Measurements from ENCODE around the gene USP6NL. TPM values are rescaled to one million over a fixed set of nuclear protein-coding genes. Genes with fewer than 3 reads are reported as not detected.

USP6NL gene
- total RNA-seq, 1 donor = 14.7 TPM

DNA sequence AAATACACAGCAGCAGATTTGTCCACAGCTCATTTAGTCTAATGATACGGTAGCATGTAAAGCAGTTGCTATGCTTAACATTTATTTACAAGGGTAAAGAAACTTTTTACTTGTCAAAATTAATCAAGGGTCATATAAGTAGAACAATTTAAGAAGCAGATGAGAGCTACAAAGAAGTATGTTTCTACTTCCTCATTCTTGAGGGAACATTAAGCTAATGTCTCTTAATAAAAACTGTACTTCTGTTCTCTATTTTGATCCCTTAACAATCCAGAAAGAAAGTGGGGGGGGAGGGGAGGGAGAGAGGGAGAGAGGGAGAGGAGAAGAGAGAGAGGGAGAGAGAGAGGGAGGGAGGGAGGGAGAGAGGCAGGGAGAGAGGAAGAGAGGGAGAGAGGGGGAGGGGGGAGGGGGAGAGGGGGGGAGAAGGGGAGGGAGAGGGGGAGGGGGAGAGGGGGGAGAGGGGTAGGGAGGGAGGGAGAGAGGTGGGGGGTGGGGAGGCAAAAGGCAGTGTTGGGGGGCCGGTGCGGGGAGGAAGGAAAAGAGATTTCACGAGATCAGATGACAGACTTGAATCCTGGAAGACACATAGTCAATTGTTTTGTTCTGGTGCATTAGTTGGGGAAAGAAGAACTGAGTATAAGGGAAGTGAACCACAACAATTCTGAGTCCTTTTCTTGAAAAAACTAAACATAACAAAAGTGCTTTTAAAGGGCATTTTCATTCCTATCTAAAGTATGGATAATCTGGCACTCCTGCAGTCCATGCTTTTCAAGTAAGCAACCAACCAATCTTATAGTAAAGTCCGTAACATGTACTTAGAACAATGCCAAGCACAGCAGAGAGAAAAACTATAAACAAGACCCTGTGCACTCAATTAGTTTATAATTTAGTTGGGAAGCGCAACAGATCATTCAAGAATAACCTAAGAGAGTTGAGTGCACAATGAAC is 128.0 kb downstream of the USP6NL start:
- Histone ChIP-seq H3K4me3 (ENCODE audit: low read length) (no peak overlapping the region), H3K27me3 (ENCODE audit: insufficient read depth, low read length) (no peaks in the 10 kb centered on the region), H3K4me1 (ENCODE audit: insufficient read depth, low read length) (peaks cover 4% of the 10 kb centered on the region), H3K9me3 (ENCODE audit: low read depth, low read length) (no peaks in the 10 kb centered on the region)

DNA sequence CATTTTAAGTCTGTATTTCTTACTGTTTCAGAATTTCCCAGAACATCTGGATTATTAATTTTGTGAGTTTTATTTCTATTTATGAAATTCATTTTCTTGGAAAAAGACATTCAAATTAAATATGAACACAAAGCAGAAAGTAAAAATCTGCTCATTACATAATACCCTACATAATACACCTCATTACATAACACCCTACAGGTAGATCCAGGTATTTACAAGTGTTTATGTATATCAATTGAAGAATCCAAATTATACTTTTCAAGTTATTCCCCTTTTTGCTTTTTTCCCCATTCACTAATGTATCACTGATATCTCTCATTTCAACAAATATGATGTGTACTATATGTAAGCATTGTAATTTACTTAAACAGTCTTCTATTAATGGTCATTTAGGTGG is 129.1 kb downstream of the USP6NL start:
- Histone ChIP-seq H3K9me3 (ENCODE audit: low read depth, low read length) (no peaks in the 10 kb centered on the region), H3K4me1 (ENCODE audit: insufficient read depth, low read length) (peaks cover 4% of the 10 kb centered on the region), H3K4me3 (ENCODE audit: low read length) (no peak overlapping the region), H3K27me3 (ENCODE audit: insufficient read depth, low read length) (no peaks in the 10 kb centered on the region)

DNA sequence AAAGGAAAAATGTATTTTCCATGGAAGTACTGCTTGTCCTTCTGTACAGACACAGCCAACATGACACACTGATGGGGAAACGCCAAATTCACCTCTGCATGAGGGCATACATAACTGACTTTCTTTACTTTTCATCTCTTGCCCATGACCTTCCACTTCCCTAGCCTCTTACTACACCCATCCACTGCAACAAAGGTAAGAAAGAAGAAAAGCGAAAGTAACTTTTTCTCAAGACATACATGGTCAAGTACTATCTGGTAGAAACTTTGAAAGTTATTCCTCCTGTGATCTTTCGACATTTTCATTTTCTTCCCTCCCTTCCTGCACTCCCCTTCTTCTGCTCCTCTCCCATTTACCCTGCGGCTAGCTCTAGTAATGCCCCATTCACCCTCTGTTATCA is 130.8 kb downstream of the USP6NL start:
- H3K4me3 ChIP-seq (ENCODE audit: low read length) = no peak overlapping the region
- peaks cover 4% of the 10 kb centered on the region for H3K4me1 ChIP-seq (ENCODE audit: insufficient read depth, low read length)
- H3K9me3 ChIP-seq (ENCODE audit: low read depth, low read length) = no peaks in the 10 kb centered on the region
- no peaks in the 10 kb centered on the region for H3K27me3 ChIP-seq (ENCODE audit: insufficient read depth, low read length)

DNA sequence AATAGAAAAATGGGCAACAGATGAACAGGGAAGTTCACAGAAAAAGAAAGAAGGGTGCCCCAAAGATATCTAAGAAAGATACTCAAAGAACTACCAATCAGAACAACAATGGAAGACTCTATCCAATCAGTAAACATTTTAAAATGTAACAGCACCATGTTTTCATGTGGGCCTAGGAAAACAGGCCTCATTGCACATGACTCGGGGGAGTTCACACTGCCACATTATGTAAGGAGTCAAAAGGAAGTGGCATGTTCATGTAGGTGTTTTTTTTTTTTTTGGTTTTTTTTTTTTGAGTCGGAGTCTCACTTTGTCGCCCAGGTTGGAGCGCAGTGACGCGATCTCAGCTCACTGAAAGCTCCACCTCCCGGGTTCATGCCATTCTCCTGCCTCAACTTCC is 132.2 kb downstream of the USP6NL start:
- Histone ChIP-seq H3K4me3 (ENCODE audit: low read length) (no peak overlapping the region), H3K4me1 (ENCODE audit: insufficient read depth, low read length) (peaks cover 4% of the 10 kb centered on the region), H3K9me3 (ENCODE audit: low read depth, low read length) (no peaks in the 10 kb centered on the region), H3K27me3 (ENCODE audit: insufficient read depth, low read length) (no peaks in the 10 kb centered on the region)

DNA sequence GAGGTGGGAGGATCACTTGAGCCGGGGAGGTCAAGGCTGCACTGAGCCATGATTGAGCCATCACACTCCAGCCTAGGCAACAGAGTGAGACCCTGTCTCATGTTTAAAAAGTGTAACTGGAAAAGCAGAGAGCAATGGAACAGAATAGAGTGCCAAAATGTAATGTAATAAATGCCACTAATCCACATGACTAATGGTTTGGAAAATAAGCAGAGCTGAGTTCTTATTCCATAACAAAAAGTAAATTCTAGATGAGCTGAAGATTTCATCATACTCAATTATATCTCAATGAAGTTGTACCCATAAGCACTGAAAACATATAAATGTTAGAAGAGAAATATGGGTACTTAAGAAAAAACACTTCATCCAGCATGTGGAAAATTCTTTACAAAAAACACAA is 132.6 kb downstream of the USP6NL start:
- no peaks in the 10 kb centered on the region for H3K9me3 ChIP-seq (ENCODE audit: low read depth, low read length)
- H3K4me1 ChIP-seq (ENCODE audit: insufficient read depth, low read length) = peaks cover 2% of the 10 kb centered on the region
- H3K4me3 ChIP-seq (ENCODE audit: low read length) = no peak overlapping the region
- no peaks in the 10 kb centered on the region for H3K27me3 ChIP-seq (ENCODE audit: insufficient read depth, low read length)

DNA sequence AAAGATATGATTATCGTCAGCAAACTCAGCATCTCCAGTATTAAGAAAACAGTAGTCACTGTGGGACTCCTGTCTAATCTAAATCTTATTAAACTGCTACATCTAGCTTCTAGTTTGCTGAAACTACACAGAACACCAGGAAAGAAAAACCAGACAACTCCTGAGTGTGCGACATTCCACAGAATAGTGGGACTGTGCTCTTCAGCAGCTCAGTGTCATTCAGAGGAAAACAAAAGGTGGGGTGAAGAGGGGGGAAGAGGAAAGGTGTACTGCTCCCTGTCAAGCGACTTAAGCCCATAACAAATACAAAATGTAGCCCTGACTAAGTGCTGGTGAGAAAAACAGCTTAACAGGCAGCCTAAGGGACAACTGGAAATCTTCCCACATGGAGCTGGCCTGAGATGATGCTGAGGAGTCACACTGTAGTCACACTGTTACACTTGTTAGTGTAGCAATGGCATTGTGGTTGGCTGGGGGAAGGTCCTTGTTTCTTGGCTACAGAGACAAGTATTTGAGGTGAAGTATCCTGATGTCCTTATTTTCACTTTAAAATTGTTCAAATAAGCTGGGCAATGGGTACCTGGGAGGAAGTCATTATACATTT is 135.5 kb downstream of the USP6NL start:
- H3K4me3 ChIP-seq (ENCODE audit: low read length) = no peak overlapping the region
- no peaks in the 10 kb centered on the region for H3K27me3 ChIP-seq (ENCODE audit: insufficient read depth, low read length)
- no peaks in the 10 kb centered on the region for H3K4me1 ChIP-seq (ENCODE audit: insufficient read depth, low read length)
- no peaks in the 10 kb centered on the region for H3K9me3 ChIP-seq (ENCODE audit: low read depth, low read length)

DNA sequence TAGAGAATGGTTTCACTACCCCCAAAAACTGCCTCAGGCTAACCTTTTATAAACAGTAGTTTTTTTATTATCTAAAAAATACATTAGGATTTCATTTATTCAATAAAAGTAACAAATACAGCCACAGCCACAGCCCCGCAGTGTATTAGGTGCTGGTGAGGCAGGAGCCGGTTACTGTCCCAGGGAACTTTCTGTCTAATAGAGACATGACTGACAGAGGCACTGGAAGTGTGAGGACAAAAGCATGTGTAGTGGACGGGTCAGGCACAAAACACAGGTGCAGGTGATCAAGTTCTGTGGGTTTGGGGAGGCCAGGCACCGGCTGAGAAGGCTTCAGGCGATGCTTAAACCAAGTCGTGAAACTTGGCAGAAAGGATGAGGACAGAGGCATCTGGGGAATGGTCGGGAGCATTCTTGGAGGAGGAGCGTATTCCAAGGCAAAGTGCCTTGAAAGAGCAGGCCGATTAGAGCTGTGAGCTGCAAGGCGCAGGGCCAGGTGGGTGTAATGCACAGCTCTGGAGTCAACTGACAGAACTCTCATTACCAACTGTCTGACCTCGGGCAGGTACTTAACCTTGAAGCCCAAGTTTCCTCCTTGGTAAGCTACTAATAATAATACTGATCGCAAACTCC is 138.2 kb downstream of the USP6NL start:
- no peaks in the 10 kb centered on the region for H3K9me3 ChIP-seq (ENCODE audit: low read depth, low read length)
- no peaks in the 10 kb centered on the region for H3K27me3 ChIP-seq (ENCODE audit: insufficient read depth, low read length)
- no peaks in the 10 kb centered on the region for H3K4me1 ChIP-seq (ENCODE audit: insufficient read depth, low read length)
- no peak overlapping the region for H3K4me3 ChIP-seq (ENCODE audit: low read length)

DNA sequence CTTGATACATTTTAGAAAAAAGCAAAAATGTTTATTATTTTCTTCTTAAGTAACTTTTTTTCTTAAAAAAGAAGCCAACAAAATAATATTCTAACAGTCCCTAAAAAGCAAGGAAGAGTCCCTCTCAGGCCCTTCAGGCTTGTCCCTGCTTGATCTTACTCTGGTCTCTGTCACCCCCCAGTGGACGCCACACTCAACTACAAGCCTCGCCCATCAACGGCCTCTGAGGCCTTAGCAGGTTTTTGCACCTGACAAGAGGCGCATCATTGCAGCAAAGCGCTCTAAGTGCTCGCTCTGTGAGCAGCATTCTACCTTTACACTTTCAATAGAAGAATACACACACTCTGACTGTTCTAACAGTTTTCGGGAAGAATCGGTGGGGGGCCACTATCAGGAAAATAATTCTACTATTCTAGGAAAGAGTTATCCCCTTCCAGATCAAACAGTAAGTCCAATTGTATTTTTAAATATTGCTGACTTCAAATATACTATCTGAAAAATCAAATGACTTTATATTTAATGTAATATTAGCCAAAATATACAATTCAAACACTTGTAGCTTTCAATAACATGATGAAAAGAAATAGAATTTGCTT is 139.2 kb downstream of the USP6NL start:
- no peaks in the 10 kb centered on the region for H3K9me3 ChIP-seq (ENCODE audit: low read depth, low read length)
- no peak overlapping the region for H3K4me3 ChIP-seq (ENCODE audit: low read length)
- H3K27me3 ChIP-seq (ENCODE audit: insufficient read depth, low read length) = no peaks in the 10 kb centered on the region
- no peaks in the 10 kb centered on the region for H3K4me1 ChIP-seq (ENCODE audit: insufficient read depth, low read length)

DNA sequence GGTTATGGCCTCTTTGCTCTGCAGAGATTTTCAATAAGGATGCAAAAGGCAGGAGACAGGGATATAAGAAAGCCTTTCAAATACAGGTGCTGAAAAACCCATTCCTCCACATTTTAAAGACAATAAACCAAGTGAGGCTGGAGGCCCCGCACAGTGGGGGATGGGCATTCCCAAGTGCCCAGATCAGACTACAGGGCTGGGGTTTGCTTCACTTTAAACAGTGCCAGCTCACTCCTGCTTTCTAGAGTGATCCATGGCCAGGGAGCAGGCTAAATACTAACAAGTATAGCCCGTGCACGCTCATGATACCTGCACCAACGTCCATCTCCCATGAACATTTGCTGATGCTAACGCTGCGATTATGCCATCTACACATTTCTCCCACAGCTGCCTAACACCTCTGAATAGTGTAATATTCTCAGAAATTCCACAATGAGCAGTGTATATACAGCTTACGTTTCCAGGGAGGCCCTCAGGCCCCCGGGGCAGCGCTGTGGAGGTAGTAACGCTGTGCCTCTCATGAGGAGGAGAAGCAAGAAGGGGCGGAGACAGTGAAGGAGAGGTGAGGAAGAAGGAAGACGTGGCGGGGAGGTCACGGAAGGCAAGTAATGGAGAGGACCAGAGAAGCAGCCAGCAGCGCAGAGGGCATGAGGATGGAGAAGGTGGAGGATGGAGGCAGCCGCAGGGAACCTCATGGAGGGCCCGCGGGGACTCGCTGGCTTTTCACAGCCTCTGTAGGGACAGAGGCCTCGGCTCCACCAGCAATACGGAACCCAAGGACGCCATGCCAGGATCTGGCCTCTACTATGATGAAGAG is 141.7 kb downstream of the USP6NL start:
- no peaks in the 10 kb centered on the region for H3K27me3 ChIP-seq (ENCODE audit: insufficient read depth, low read length)
- no peaks in the 10 kb centered on the region for H3K9me3 ChIP-seq (ENCODE audit: low read depth, low read length)

DNA sequence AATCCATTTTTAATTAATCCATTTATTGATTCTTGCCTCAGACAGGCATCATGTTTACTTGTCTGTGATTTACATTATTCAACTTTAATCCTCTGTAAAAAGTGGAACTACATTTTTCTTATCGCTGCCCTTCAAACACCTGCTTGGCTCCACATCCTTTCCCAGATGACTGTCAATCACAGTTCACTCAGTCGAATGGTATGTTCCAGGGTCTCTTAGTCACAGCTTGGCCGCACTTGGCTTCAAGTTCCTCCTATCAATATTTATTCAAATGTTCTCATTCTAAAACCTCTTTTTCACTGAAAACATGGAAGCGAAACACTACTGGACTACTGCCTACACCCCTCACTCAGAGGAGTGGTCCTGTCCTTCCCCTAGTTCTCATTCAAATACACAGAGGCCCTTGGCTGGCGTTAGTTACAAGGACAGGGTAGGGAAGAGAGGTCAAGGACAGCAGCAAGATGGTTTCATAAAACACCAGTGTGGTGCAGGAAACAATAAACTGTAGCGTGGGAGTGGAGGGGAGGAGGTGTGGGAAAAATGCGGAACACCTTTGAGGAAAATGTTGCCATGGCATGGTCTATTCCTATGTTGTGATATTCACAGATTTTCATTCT is 143.2 kb downstream of the USP6NL start:
- Histone ChIP-seq H3K4me3 (ENCODE audit: low read length) (no peak overlapping the region), H3K9me3 (ENCODE audit: low read depth, low read length) (no peaks in the 10 kb centered on the region), H3K4me1 (ENCODE audit: insufficient read depth, low read length) (no peaks in the 10 kb centered on the region), H3K27me3 (ENCODE audit: insufficient read depth, low read length) (no peaks in the 10 kb centered on the region)

More for the DNA sequence above, 141.7 kb downstream of the USP6NL start:
- H3K4me1 ChIP-seq (ENCODE audit: insufficient read depth, low read length) = no peaks in the 10 kb centered on the region
- no peak overlapping the region for H3K4me3 ChIP-seq (ENCODE audit: low read length)

DNA sequence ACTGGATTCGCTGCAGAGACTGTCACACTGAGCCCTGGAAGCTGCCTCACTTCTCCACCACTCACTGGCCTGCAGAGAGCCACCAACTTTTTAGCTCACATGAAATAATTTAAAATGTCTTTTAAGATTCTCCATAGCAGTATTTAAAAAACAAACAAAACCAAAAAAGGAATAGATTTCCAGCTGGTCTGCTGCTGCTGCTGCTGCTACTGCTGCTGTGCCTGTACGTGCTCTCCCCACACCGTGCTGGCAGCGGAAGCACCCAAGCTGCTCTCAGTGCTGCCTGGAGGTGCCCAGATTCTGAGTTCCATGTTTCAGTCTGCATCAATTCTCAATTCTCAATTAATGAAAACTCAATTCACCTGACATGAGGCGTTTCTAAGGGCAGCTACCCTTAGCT is 146.0 kb downstream of the USP6NL start:
- Histone ChIP-seq H3K27me3 (ENCODE audit: insufficient read depth, low read length) (no peaks in the 10 kb centered on the region), H3K4me1 (ENCODE audit: insufficient read depth, low read length) (no peaks in the 10 kb centered on the region), H3K9me3 (ENCODE audit: low read depth, low read length) (no peaks in the 10 kb centered on the region), H3K4me3 (ENCODE audit: low read length) (no peak overlapping the region)

DNA sequence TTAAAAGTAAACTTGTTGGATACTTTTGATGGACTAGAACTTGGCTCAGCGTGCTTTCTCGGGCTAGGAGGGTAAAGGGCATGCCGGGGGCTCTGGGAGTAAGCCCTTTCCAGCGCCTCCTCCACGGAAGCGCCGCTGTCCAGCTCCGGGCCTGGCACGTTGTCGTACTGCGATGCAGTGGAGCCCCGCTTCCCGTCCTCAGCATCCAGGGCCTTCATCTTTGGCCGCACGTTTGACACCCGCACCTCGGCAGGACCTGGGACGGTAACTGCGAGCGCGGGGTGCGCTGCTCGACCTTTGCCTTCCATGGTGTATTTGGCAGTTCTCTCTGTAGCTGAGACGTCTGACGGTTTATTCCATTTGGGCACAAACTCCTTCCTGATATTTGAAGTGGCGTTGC is 148.3 kb downstream of the USP6NL start:
- no peak overlapping the region for H3K4me3 ChIP-seq (ENCODE audit: low read length)
- H3K27me3 ChIP-seq (ENCODE audit: insufficient read depth, low read length) = no peaks in the 10 kb centered on the region
- H3K4me1 ChIP-seq (ENCODE audit: insufficient read depth, low read length) = no peaks in the 10 kb centered on the region
- no peaks in the 10 kb centered on the region for H3K9me3 ChIP-seq (ENCODE audit: low read depth, low read length)

DNA sequence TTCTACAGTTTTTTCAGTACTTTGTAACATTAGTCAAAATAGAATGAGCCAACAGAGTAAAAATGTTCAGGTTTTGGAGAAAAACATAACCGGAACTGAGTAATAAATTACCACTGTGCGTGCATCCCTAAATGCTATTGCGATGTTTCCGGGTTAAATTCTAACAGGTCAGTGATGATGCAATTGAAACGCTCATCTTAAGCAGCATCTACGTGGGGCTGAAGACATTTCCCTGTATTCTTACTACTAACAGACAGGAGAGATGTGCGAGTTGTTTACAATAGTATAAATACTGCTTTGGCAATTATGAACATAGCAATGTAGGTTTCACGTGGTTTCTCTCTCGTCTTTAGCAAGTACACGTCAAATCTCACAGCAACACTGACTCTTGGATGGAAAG is 149.4 kb downstream of the USP6NL start:
- Histone ChIP-seq H3K27me3 (ENCODE audit: insufficient read depth, low read length) (no peaks in the 10 kb centered on the region), H3K9me3 (ENCODE audit: low read depth, low read length) (no peaks in the 10 kb centered on the region), H3K4me3 (ENCODE audit: low read length) (no peak overlapping the region), H3K4me1 (ENCODE audit: insufficient read depth, low read length) (no peaks in the 10 kb centered on the region)

DNA sequence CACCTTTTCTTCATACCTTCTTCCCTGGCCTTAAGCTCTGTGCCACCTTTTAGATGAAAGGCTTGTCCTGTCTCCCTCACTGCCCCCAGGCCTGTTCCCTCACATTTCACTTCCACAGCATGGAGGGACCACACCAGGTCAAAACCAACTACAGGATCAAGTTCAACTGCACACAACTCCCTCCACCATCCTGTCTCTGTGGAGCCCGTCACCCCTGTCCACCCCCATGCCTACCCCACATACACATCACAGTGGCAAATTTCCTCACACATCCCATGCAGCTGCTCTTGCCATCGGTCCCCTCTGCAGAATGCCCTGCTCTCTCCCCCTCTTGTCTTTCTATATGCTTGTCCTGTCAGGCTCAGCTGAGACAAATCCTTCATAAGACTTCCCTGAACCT is 154.1 kb downstream of the USP6NL start:
- Histone ChIP-seq H3K9me3 (ENCODE audit: low read depth, low read length) (no peaks in the 10 kb centered on the region), H3K4me3 (ENCODE audit: low read length) (no peak overlapping the region), H3K27me3 (ENCODE audit: insufficient read depth, low read length) (no peaks in the 10 kb centered on the region), H3K4me1 (ENCODE audit: insufficient read depth, low read length) (no peaks in the 10 kb centered on the region)
